GM12878 (cell line): ENCODE results near the gene APPBP2. TPM values are rescaled to one million over a fixed set of nuclear protein-coding genes. Genes with fewer than 3 reads are reported as not detected.

Experiments used
- ATF7 ChIP-seq: fragments of 450-650 bp; IDR thresholded peaks from 2 replicates; pipeline ENCODE4 v1.6.1; 2016; ENCODE audit warnings: low read depth, mild to moderate bottlenecking
- CHD1 ChIP-seq: IDR thresholded peaks from 2 replicates; pipeline ENCODE4 v1.6.1; 2012; ENCODE audit warnings: low read depth, low read length, improper control_type of control experiment
- CREB1 ChIP-seq: IDR thresholded peaks from 2 replicates; pipeline ENCODE4 v1.6.1; 2012; ENCODE audit warnings: low read depth, mild to moderate bottlenecking, inconsistent platforms
- DPF2 ChIP-seq: fragments of 450-650 bp; IDR thresholded peaks from 2 replicates; pipeline ENCODE4 v1.6.1; 2017; ENCODE audit warnings: mild to moderate bottlenecking
- ETV6 ChIP-seq, 2 experiments: fragments of 450-650 bp in 1 of 2; IDR thresholded peaks in 1 of 2; conservative IDR thresholded peaks in 1 of 2; 2 replicates each; pipeline ENCODE4 v1.6.1; 2014; ENCODE audit warnings: antibody characterized with exemption in 1 of 2, borderline replicate concordance in 1 of 2, low read depth in 1 of 2, mild to moderate bottlenecking in 1 of 2, moderate library complexity in 1 of 2
- GATAD2B ChIP-seq: fragments of 450-650 bp; conservative IDR thresholded peaks from 2 replicates; pipeline ENCODE4 v1.6.1; 2017; ENCODE audit warnings: low read depth, mild to moderate bottlenecking, moderate library complexity
- HDAC2 ChIP-seq: fragments of 200-600 bp; sonication (generic); IDR thresholded peaks from 2 replicates; pipeline ENCODE4 v1.6.1; 2017
- HDGF ChIP-seq: fragments of 450-650 bp; IDR thresholded peaks from 2 replicates; pipeline ENCODE4 v1.6.1; 2016; ENCODE audit warnings: antibody characterized with exemption
- IKZF2 ChIP-seq, 2 experiments: fragments of 450-650 bp; IDR thresholded peaks; 2 replicates each; pipeline ENCODE4 v1.6.1; 2017; ENCODE audit warnings: mild to moderate bottlenecking in 2 of 2, moderate library complexity in 2 of 2
- MTA3 ChIP-seq: IDR thresholded peaks from 2 replicates; pipeline ENCODE4 v1.6.1; 2012; ENCODE audit warnings: low read length, inconsistent platforms, borderline replicate concordance
- PBX3 ChIP-seq: IDR thresholded peaks from 2 replicates; pipeline ENCODE4 v1.6.1; 2011; ENCODE audit warnings: mild to moderate bottlenecking, low read depth, low read length, moderate library complexity; ENCODE audit not compliant: insufficient replicate concordance
- PML ChIP-seq: IDR thresholded peaks from 2 replicates; pipeline ENCODE4 v1.6.1; 2012; ENCODE audit warnings: low read length, inconsistent platforms
- POLR2AphosphoS5 ChIP-seq: IDR thresholded peaks from 2 replicates; pipeline ENCODE4 v1.6.1; 2011; ENCODE audit warnings: mild to moderate bottlenecking, low read length, inconsistent platforms
- RELA ChIP-seq: fragments of 450-650 bp; IDR thresholded peaks from 2 replicates; pipeline ENCODE4 v1.8.0; 2014; ENCODE audit warnings: borderline replicate concordance; ENCODE audit not compliant: partially characterized antibody
- RFX5 ChIP-seq: IDR thresholded peaks from 2 replicates; pipeline ENCODE4 v1.6.1; 2011; ENCODE audit warnings: low read depth, low read length, improper control_type of control experiment
- RUNX3 ChIP-seq: IDR thresholded peaks from 2 replicates; pipeline ENCODE4 v1.6.1; 2012; ENCODE audit warnings: low read length, inconsistent platforms
- SMC3 ChIP-seq: IDR thresholded peaks from 2 replicates; pipeline ENCODE4 v1.6.1; 2011; ENCODE audit warnings: low read length, improper control_type of control experiment, borderline replicate concordance
- SP1 ChIP-seq: IDR thresholded peaks from one replicate; pipeline ENCODE4 v1.6.1; 2011; ENCODE audit warnings: low read depth, low read length
- SPI1 ChIP-seq: IDR thresholded peaks from 2 replicates; pipeline ENCODE4 v1.6.1; 2011; ENCODE audit warnings: low read depth, mild to moderate bottlenecking, low read length, moderate library complexity, borderline replicate concordance; ENCODE audit not compliant: insufficient read depth
- TAF1 ChIP-seq: IDR thresholded peaks from 2 replicates; pipeline ENCODE4 v1.6.1; 2011; ENCODE audit warnings: mild to moderate bottlenecking, low read depth, low read length, borderline replicate concordance
- TARDBP ChIP-seq: IDR thresholded peaks from 2 replicates; pipeline ENCODE4 v1.6.1; 2016; ENCODE audit warnings: borderline replicate concordance
- ZNF687 ChIP-seq: fragments of 450-650 bp; IDR thresholded peaks from 2 replicates; pipeline ENCODE4 v1.6.1; 2017; ENCODE audit warnings: mild to moderate bottlenecking, moderate library complexity
- polyA plus RNA-seq, 11 experiments: library from polyadenylated mRNA; depleted of rRNA in 4 of 11; unstranded in 6 of 11; stranded (reverse) in 5 of 11; fragments of >200 nt; fragmentation: Nextera tagmentation in 4 of 11; fragmentation: Illumina TruSeq in 1 of 11; extraction: Ambion mirVana in 4 of 11; extraction: Trizol in 1 of 11; gene quantifications; 1 replicate in 1 of 11; 2 replicates in 10 of 11; pipeline versions ENCODE4 v1.2.1 to v1.2.3, GENCODE V29; 2011 to 2016; ENCODE audit warnings: inconsistent platforms in 2 of 11, missing spikeins in 2 of 11, low read depth in 1 of 11
- total RNA-seq, 4 experiments: library from RNA; depleted of rRNA in 3 of 4; stranded (reverse); fragments of >200 nt in 3 of 4; fragmentation: Illumina TruSeq in 1 of 4; extraction: Trizol in 1 of 4; gene quantifications; 2 replicates each; pipeline versions ENCODE4 v1.2.1 to v1.2.3, GENCODE V29; 2013 to 2021
- TF ChIP-seq, protein P1 (sequence below), 3 experiments: IDR thresholded peaks in 2 of 3; conservative IDR thresholded peaks in 1 of 3; 2 replicates each; pipeline ENCODE4 v1.5.1; 2011; ENCODE audit warnings: low read depth in 3 of 3, low read length in 3 of 3, mild to moderate bottlenecking in 3 of 3, control low read depth in 2 of 3, moderate library complexity in 2 of 3, inconsistent platforms in 1 of 3, mixed read lengths in 1 of 3; ENCODE audit not compliant: control insufficient read depth in 2 of 3, insufficient read depth in 1 of 3; ENCODE audit errors: extremely low read depth in 1 of 3

APPBP2 gene
- total and polyA plus RNA-seq, 10 of the 15 experiments (the other 5 are each of a cell fraction or from before 2014, with no cell fraction given), result 4.3 to 30.8 (median 13.1) TPM

GRCh38 chr17:60525685-60526514 lies at the start of gene APPBP2 (continued):
- peak; percentile 17 for TF ChIP-seq SP1
- 0 out of 2 replicates have a peak, but pooled peaks have one; percentile 19 for TF ChIP-seq RFX5
- TF ChIP-seq RELA, result peak; percentile 23
- peak; percentile 89 for TF ChIP-seq CREB1
- TF ChIP-seq POLR2AphosphoS5, result peak; percentile 74; the same call in 1 of the 2 replicates
- TF ChIP-seq, protein P1, sequence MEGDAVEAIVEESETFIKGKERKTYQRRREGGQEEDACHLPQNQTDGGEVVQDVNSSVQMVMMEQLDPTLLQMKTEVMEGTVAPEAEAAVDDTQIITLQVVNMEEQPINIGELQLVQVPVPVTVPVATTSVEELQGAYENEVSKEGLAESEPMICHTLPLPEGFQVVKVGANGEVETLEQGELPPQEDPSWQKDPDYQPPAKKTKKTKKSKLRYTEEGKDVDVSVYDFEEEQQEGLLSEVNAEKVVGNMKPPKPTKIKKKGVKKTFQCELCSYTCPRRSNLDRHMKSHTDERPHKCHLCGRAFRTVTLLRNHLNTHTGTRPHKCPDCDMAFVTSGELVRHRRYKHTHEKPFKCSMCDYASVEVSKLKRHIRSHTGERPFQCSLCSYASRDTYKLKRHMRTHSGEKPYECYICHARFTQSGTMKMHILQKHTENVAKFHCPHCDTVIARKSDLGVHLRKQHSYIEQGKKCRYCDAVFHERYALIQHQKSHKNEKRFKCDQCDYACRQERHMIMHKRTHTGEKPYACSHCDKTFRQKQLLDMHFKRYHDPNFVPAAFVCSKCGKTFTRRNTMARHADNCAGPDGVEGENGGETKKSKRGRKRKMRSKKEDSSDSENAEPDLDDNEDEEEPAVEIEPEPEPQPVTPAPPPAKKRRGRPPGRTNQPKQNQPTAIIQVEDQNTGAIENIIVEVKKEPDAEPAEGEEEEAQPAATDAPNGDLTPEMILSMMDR (IDR thresholded peaks at IDR 0.05 in 2 of 3, conservative IDR thresholded peaks at IDR 0.05 in 1 of 3; ENCODE audit: control insufficient read depth in 2 of 3, extremely low read depth in 1 of 3, insufficient read depth in 1 of 3, low read depth in 3 of 3, low read length in 3 of 3), result no peak
- peak; percentile 21; the same call in 1 of the 2 replicates for TF ChIP-seq SPI1
- 0 out of 2 replicates have a peak, but pooled peaks have one; percentile 1 for TF ChIP-seq SMC3
- TF ChIP-seq DPF2, result no peak; the same call in 1 of the 2 replicates
- 0 out of 2 replicates have a peak, but pooled peaks have one; percentile 12 for TF ChIP-seq CHD1
- TF ChIP-seq IKZF2 (IDR thresholded peaks at IDR 0.05), result peak; percentile 93 to 95
- TF ChIP-seq HDAC2, result no peak
- TF ChIP-seq TARDBP, result 0 out of 2 replicates have a peak, but pooled peaks have one; percentile 65
- peak; percentile 35; the same call in 1 of the 2 replicates for TF ChIP-seq ZNF687
- peak; percentile 88 for TF ChIP-seq GATAD2B
- TF ChIP-seq PML, result peak; percentile 93
- TF ChIP-seq HDGF, result no peak
- no peak for TF ChIP-seq PBX3
- peak; percentile 88 for TF ChIP-seq ATF7
- TF ChIP-seq MTA3, result no peak
- TF ChIP-seq TAF1, result peak; percentile 40; the same call in 1 of the 2 replicates
- peak in 1 of 2 experiments; percentile 88; a peak in 1 of 4 replicates for TF ChIP-seq ETV6 (conservative IDR thresholded peaks at IDR 0.05 in 1 of 2, IDR thresholded peaks at IDR 0.05 in 1 of 2; ENCODE audit: borderline replicate concordance in 1 of 2, low read depth in 1 of 2)
- peak; percentile 9; the same call in 1 of the 2 replicates for TF ChIP-seq RUNX3
